Stimulated activated CD4-positive, alpha-beta T cell treated with anti-CD3 and anti-CD28 coated beads, Interleukin-4, amount 100 ng/mL, for 1 hour (primary cell): ENCODE data around the gene EXOSC5.
"Not testable (repeated sequence)": the region's sequence is repeated elsewhere in the genome, so short reads cannot be mapped to it uniquely, and the experiment has no call there.

Experiments used
- DNase-seq: peaks from one replicate; pipeline ENCODE4 v3.0.0-alpha.2; 2020

The EXOSC5 gene

DNA sequence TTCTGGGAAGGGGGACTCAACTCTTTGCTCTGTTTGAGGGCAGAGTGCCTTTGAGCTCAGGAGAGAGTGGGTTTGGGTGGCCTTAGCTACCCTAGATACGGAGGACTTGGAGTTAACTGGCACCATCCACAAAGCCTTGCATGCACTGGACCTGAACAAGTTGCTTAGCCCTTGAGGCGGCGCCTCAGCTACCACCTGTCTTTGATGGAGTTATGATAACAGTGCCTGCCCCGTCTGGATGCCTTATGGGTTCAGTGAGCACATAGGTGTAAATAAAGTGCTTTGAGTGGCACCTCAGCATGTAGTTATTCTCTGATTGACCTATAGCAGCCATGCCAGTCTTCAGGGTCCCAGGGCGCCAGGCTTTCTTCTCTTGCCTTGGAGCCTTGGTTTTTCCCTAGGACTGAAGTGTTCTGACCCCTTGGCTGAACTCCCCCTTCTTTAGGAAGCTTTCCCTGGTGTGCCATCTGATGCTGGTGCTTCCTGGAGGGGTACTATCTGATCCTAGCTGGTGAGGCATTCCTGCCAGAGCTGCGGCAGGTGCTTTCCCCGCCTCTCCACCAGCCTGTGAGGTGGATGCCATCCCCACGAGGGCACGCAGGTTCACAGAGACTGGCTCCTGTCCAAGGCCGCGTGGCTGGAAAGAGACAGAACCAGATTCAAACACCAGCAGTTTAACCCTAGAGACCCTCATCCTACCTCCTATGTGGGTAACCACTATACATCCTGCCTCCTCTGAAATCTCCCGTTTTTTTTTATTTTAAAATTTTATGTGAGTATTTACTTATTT is 6.2 kb upstream of the EXOSC5 start:
- DNase-seq, result no peak

DNA sequence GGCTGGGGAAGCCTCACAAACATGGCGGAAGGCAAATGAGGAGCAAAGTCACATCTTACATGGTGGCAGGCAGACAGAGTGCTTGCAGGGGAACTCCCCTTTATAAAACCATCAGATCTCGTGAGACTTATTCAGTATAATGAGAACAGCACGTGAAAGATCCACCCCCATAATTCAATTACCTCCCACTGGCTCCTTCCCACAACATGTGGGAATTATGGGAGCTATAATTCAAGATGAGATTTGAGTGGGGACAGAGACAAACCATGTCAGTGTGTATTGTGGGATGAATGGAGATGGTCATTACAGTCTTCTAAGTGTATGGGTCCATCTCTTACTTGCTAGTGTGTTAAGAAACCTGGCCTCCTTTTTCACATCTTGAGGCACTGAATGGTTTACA is 4.9 kb upstream of the EXOSC5 start:
- DNase-seq, result no peak

GRCh38 chr19:41401483-41401882 is 4.3 kb upstream of the EXOSC5 start:
- no peak for DNase-seq

DNA sequence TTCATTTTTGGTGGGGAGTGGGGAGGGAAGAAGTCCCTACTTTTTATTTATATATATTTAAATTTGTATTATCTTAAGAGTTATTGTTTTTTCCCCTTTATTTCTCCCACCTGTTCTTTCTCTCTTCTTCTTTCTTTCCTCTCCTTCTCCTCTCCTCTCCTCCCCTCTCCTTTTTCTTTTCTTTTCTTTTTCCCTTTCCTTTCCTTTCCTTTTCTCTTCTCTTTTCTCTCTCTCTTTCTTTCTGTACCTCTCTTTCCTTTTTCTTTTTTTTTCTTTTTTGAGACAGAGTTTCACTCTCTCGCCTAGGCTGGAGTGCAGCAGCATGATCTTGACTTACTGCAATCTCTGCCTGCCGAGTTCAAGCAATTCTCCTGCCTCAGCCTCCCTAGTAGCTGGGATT is 2.4 kb upstream of the EXOSC5 start:
- DNase-seq, result no peak

DNA sequence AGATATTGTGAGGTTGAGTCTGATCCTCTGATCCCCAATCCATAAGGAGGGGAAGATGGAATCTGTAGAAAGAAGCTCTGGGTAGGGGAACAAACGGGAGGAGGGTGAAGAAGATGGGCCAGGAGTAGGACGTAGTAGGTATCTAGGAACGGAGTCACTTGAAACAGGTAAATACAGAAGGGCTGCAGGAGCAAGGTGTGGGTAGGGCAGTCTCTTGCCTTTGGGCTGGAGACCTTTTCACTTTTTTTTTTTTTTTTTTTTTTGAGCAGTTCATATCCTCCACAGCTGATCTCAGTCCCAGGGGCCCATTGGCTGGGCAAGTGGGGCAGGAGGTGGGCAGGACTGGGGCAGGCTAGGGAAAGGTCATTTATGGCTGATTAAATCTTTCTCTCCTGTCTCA is 1.9 kb upstream of the EXOSC5 start:
- no peak for DNase-seq

- no peak for DNase-seq
Observed at GRCh38 chr19:41398598-41398997, 1.4 kb upstream of the EXOSC5 start.

DNA sequence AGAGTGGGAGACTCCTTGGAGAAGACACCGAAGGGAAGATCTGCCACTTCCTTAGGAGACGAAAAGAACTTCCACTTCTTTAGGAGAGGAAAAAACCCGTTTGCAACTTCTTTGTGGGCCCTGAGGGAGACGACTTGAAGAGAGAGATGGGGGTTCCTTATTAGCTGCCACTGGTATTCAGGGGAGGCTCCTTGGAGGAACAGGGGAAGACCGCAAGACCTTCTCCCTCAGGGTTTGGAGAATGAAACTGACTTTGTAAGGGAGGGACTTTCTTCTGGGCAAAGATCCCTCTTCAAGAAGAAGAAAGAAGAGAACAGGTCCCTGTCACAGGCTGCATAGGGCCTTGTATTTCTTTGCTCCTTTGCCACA is 875 bp upstream of the EXOSC5 start:
- no peak for DNase-seq

DNA sequence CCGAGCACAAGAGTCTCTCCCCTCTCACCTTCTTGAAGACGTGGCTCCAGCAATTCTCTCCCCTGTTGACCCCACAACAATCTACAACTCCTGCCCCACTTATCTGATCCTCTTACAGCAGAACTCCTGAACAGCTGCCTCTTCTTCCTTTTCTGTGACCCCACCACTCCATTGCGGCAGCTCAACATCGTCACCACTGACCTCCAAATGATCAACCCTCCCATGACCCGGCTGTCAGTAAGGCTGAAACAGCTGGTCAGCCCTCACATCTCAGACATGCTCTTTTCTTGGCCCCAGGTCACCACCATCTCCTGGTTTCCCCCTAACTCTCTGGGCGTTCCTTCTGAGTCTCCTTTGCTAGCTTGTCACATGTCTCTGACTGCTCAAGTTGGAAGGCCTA is 1.8 kb downstream of the EXOSC5 start:
- DNase-seq, result no peak

DNA sequence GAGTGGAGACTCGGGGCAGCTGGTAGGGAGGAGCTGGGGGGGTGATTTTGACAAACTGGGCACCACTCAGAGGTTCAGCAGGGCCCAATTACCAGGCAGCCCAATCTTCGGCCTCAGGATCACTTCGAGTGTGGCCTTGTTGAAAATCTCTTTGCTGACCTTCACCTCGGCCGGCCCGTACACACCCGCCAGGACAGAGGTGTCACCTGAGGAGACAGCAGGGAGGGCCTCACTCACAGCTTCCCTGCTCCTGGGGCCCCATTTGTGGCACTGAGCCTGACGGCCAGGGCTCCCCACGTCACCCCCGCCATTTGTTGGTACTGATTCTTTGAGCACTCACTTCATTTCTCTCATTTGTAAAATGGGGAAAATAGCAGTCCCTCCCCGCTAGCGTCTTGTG is 4.4 kb downstream of the EXOSC5 start:
- DNase-seq, result no peak

- DNase-seq, result no peak
Observed at GRCh38 chr19:41391618-41392017, 5.5 kb downstream of the EXOSC5 start.

- no peak for DNase-seq
Observed at GRCh38 chr19:41386442-41386841, 10.7 kb downstream of the EXOSC5 start.

DNA sequence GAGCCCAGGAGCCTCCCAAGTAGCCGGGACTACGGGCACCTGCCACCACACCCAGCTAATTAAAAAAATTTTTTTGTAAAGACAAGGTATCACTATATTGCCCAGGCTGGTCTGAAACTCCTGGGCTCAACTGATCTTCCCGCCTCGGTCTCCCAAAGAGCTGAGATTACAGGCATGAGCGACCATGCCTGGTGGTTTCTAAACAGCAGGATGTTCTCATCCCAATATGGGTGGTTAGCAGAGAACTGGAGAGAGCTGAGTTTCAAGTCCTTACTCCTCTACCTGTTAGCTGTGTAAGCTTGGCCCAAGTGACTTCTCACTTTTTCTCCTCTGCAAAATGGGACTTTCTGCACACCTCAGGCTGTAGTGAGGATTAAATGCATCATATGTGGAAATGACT is 12.8 kb downstream of the EXOSC5 start:
- no peak for DNase-seq

- not testable (repeated sequence) for DNase-seq
Observed at GRCh38 chr19:41381536-41381935, 15.6 kb downstream of the EXOSC5 start.

GRCh38 chr19:41377977-41378709 is 19.0 kb downstream of the EXOSC5 start:
- DNase-seq, result no peak

GRCh38 chr19:41376998-41377365 is 20.2 kb downstream of the EXOSC5 start:
- DNase-seq, result no peak

GRCh38 chr19:41376241-41376997 is 20.7 kb downstream of the EXOSC5 start, which contains the start of gene TMEM91:
TSS of gene TMEM91 (plus strand) at chr19:41376533. CDS start at chr19:41378310, 1,777 bp downstream.
- no peak for DNase-seq

- DNase-seq, result no peak
Observed at GRCh38 chr19:41373993-41374392, 23.2 kb downstream of the EXOSC5 start.

DNA sequence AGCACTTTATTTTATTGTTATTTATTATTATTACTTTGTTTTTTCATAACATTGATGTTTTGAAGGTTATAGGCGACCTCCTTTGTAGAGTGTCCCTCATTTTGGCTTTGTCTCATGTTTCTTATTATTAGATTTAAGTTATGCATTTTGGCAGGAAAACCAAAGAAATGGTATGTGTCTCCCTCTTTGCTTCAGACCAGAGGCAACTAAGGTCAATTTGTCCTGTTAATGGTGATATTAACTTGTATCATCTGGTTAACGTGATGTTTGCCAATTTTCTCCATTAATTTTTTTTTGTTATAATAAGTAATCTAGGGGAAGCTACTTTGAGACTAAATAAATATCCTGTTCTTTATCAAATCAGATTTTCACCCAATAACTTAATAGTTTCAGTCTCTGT is 24.7 kb downstream of the EXOSC5 start:
- DNase-seq, result no peak

DNA sequence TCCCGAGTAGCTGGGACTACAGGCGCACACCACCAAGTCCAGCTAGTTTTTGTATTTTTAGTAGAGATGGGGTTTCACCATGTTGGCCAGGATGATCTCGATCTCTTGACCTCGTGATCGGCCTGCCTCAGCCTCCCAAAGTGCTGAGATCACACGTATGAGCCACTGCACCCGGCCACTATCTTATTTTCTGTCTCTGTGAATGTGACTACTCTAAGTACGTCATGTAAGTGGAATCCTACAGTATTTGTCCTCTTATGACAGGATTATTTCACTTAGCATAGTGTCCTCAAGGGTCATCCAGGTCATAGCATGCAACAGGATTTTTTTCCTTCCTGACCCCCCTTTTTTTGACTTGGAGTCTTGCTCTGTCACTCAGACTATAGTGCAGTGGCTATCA is 25.6 kb downstream of the EXOSC5 start:
- no peak for DNase-seq

DNA sequence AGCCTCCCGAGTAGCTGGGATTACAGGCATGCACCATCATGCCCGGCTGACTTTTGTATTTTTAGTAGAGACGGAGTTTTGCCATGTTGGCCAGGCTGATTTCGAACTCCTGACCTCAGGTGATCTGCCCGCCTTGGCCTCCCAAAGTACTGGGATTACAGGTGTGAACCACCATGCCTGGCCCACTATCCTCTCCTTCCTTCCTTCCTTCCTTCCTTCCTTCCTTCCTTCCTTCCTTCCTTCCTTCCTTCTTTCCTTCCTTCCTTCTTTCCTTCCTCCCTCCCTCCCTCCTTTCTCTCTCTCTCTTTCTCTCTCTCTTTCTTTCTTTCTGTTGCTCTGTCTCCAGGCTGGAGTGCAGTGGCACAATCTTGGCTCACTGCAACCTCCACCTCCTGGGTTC is 26.0 kb downstream of the EXOSC5 start:
- not testable (repeated sequence) for DNase-seq

- no peak for DNase-seq
Observed at GRCh38 chr19:41369769-41370168, 27.4 kb downstream of the EXOSC5 start.

GRCh38 chr19:41367848-41368301 is 29.3 kb downstream of the EXOSC5 start:
- DNase-seq, result no peak

- no peak for DNase-seq
Observed at GRCh38 chr19:41366089-41366488, 31.1 kb downstream of the EXOSC5 start.
